GM12874 (cell line): ENCODE results near the gene THSD4.

Source experiments
- TF ChIP-seq, protein P1 (sequence below): IDR thresholded peaks from 2 replicates; pipeline ENCODE4 v1.5.1; 2011; ENCODE audit warnings: low read depth, mild to moderate bottlenecking, control low read depth, low read length, moderate library complexity; ENCODE audit not compliant: insufficient read depth

Gene THSD4

DNA sequence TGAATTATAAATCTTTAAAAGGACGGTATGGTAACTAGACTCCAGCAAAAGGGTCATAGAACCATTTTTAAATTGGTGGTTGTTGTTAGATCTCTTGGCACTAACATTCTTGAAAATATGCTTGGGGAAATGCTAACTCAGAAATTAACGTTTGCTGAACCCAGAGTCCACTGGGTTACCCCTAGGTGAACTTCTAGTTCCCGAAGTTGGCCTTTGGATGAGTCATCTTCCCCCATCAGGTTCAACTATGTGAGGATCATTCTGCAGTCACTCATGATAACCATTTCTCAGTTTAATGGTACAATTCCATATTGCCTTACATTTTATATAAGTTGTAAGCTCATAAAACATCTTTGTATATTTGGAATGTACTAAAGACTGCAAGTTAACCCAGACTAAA is 204.7 kb downstream of the THSD4 start:
- TF ChIP-seq, protein P1, sequence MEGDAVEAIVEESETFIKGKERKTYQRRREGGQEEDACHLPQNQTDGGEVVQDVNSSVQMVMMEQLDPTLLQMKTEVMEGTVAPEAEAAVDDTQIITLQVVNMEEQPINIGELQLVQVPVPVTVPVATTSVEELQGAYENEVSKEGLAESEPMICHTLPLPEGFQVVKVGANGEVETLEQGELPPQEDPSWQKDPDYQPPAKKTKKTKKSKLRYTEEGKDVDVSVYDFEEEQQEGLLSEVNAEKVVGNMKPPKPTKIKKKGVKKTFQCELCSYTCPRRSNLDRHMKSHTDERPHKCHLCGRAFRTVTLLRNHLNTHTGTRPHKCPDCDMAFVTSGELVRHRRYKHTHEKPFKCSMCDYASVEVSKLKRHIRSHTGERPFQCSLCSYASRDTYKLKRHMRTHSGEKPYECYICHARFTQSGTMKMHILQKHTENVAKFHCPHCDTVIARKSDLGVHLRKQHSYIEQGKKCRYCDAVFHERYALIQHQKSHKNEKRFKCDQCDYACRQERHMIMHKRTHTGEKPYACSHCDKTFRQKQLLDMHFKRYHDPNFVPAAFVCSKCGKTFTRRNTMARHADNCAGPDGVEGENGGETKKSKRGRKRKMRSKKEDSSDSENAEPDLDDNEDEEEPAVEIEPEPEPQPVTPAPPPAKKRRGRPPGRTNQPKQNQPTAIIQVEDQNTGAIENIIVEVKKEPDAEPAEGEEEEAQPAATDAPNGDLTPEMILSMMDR: no peak

DNA sequence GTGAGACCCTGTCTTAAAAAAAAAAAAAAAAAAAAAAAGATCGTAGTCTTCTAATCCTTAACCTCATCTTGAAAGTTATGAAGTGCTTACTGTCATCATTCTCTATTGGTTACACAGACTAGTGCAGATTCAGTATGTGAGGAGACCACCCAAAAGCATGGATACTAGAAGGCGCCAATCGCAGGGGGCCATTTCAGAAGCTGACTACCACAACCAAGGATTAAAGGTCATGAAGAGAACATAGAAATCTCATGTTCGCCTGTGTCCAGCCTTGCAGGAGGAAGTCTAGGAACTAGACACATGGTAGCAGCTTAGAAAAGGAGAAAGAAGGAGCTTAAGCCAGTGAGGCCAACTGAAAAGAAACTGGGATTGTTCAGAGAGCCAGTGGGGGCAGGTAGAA is 207.8 kb downstream of the THSD4 start:
- TF ChIP-seq, protein P1: no peak

DNA sequence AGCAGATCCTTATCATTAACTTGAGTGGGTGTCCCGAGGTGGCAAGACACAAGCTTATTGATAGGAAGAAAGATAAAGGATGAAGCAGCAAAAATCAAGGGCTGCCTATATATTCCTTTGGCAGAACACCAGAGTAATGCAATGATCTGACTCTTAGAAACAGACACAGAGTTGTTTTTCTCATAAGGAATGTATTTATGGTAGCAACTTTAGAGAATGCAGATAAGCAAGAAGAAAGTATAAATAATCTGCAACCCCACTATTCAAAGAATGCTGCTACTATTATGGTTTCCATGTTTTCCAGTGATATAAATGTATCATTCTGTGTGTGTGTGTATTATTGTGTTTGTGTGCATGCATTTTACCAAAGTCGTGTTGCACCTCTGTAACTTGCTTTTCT is 208.3 kb downstream of the THSD4 start:
- TF ChIP-seq, protein P1: no peak

DNA sequence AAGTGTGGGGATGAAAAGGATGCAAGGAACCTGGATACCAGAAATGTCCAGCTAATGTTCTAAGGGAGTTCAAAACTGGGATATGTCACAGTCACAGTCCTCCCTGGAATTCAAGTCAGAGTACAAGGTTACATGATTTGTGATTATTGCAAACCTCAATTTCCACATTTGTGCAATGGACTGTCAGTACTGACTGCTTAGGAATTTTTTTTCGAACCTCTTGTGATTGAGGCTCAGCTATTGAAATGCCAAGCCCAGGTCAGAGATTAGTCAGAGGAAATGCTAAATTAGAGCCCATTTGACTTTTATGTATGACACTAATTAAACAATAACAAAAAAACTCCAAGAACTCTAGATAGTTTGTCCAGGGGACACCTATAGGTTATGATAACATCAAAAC is 210.2 kb downstream of the THSD4 start:
- TF ChIP-seq, protein P1: no peak

DNA sequence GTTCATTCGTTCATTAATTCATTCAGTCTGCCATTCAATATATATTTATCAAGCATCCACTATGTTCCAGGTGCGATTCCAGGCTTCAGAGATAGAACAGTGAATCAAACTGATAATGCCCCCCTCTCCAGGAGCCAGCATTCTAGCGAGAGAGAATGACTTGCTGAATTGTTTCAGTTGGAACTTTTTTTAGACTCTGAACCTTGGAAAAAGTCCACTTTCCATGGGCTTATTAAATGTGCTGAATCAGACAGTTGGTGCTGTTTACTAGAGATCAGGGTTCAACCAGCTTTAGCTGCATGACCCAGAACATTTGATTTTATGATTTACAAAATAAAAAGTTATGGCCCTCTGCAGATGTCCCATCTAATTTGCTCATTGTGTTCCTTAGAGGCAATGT is 213.2 kb downstream of the THSD4 start:
- TF ChIP-seq, protein P1: no peak

DNA sequence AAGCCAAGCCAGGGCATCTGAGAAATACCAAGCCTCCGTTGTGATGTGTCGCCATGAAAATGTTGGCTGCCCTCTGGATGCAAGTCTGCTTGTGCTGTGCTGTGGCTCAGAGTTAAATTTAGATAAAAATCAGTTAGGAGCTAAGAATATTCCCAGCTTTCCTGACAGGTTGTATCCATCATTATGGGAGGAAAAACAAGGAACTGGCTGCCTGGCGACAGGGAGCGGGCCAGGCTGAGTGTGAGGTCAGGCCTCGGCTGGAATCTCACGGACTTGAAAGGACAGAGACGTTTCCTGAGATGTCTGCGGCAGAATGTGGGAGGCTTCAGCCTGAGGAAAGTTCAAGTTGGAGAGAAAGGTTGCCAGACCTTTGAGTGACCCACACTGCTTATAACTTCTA is 213.8 kb downstream of the THSD4 start:
- TF ChIP-seq, protein P1: no peak

DNA sequence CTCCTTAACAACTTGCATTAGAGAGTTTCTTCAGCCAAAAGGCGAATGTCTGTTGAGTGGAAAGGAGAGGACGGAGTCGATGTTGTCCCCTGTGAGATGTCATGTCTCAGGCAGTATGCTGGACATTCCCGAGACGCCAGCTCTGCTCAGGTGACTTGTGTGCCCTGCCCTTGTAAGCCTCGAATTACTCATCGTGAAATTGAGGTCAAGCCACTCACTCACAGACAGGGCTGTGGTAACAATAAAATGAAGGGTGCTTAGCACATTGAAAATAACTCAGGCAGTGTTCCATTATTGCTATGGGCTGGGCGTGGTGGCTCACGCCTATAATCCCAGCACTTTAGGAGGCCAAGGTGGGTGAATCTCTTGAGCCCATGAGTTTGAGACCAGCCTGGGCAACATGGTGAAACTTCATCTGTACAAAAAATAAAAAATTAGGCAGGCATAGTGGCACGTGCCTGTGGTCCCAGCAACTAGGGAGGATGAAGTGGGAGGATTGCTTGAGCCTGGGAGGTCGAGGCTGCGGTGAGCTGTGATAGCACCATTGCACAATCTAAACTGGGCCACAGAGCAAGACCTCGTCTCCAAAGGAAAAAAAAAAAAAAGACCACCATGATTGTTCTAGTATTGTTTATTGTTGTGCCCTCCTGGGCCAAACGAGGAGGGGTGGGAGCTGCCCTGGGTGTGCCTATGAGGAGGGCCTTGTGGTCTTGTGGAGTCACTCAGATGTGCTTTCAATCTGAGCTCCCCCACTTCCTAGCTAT is 214.4 kb downstream of the THSD4 start:
- TF ChIP-seq, protein P1: no peak
